Measurements from ENCODE around the gene ACTN4. TPM values are rescaled to one million over a fixed set of nuclear protein-coding genes. Genes with fewer than 3 reads are reported as not detected.

Gene ACTN4
- total and polyA plus RNA-seq, 2 of the 4 experiments (the other 2 are of a cell fraction), result 541 to 659 TPM

Other genes with a start within 250 kb of the ACTN4 start
- gene FAM98C, start 244.6 kb upstream of the ACTN4 start, total RNA-seq (2012; rRNA removed), result 3.6 and 4.2 TPM in 2 replicates
- gene FAM98C, start 244.6 kb upstream of the ACTN4 start, polyA plus RNA-seq (2012; rRNA removed), result 17.9 and 20.8 TPM in 2 replicates
- not detected in 2 replicates for gene RASGRP4, start 221.4 kb upstream of the ACTN4 start, total RNA-seq (2012; rRNA removed)
- not detected in 2 replicates for gene RASGRP4, start 221.4 kb upstream of the ACTN4 start, polyA plus RNA-seq (2012; rRNA removed)
- under 0.01 TPM in 1 of 2 replicates, not detected in the other for gene RYR1, start 214.0 kb upstream of the ACTN4 start, total RNA-seq (2012; rRNA removed)
- gene RYR1, start 214.0 kb upstream of the ACTN4 start, polyA plus RNA-seq (2012; rRNA removed), result 0.03 TPM in 1 of 2 replicates, not detected in the other
- gene MAP4K1, start 29.7 kb upstream of the ACTN4 start, total RNA-seq (2012; rRNA removed), result not detected in 2 replicates
- gene MAP4K1, start 29.7 kb upstream of the ACTN4 start, polyA plus RNA-seq (2012; rRNA removed), result 0.16 and 0.22 TPM in 2 replicates
- 965 and 1,137 TPM in 2 replicates for gene EIF3K, start 28.5 kb upstream of the ACTN4 start, total RNA-seq (2012; rRNA removed)
- gene EIF3K, start 28.5 kb upstream of the ACTN4 start, polyA plus RNA-seq (2012; rRNA removed), result 524 and 575 TPM in 2 replicates
- gene CAPN12, start 96.8 kb downstream of the ACTN4 start, total RNA-seq (2012; rRNA removed), result 0.18 TPM in 1 of 2 replicates, not detected in the other
- 0.97 and 0.99 TPM in 2 replicates for gene CAPN12, start 96.8 kb downstream of the ACTN4 start, polyA plus RNA-seq (2012; rRNA removed)
- gene LGALS7, start 125.9 kb downstream of the ACTN4 start, total RNA-seq (2012; rRNA removed), result not detected in 2 replicates
- not detected in 2 replicates for gene LGALS7, start 125.9 kb downstream of the ACTN4 start, polyA plus RNA-seq (2012; rRNA removed)
- not detected in 2 replicates for gene LGALS7B, start 141.6 kb downstream of the ACTN4 start, total RNA-seq (2012; rRNA removed)
- gene LGALS7B, start 141.6 kb downstream of the ACTN4 start, polyA plus RNA-seq (2012; rRNA removed), result not detected in 2 replicates
- not detected in 2 replicates for gene LGALS4, start 165.3 kb downstream of the ACTN4 start, total RNA-seq (2012; rRNA removed)
- gene LGALS4, start 165.3 kb downstream of the ACTN4 start, polyA plus RNA-seq (2012; rRNA removed), result 0.10 and 0.29 TPM in 2 replicates
- gene ECH1, start 184.1 kb downstream of the ACTN4 start, total RNA-seq (2012; rRNA removed), result 15.0 and 15.6 TPM in 2 replicates
- 62.1 and 62.3 TPM in 2 replicates for gene ECH1, start 184.1 kb downstream of the ACTN4 start, polyA plus RNA-seq (2012; rRNA removed)
- gene HNRNPL, start 202.3 kb downstream of the ACTN4 start, total RNA-seq (2012; rRNA removed), result 316 and 429 TPM in 2 replicates
- 277 and 280 TPM in 2 replicates for gene HNRNPL, start 202.3 kb downstream of the ACTN4 start, polyA plus RNA-seq (2012; rRNA removed)
- 0.72 and 0.83 TPM in 2 replicates for gene RINL, start 230.6 kb downstream of the ACTN4 start, total RNA-seq (2012; rRNA removed)
- gene RINL, start 230.6 kb downstream of the ACTN4 start, polyA plus RNA-seq (2012; rRNA removed), result 1.2 and 1.9 TPM in 2 replicates

All from IMR-90 (cell line).